Activated CD8-positive, alpha-beta memory T cell treated with anti-CD3 and anti-CD28 coated beads, Interleukin-2, amount 10 ng/mL, durations not matched to agents 7 days and 5 days (primary cell): ENCODE data around the gene SYNJ2. TPM values are rescaled to one million over a fixed set of nuclear protein-coding genes. Genes with fewer than 3 reads are reported as not detected.

ENCODE experiments used
- ATAC-seq: fragments of 150-1000 bp; cut with Tn5 transposase; one replicate; pipeline ENCODE4 v1.10.0; 2021; ENCODE audit warnings: moderate library complexity
- CTCF ChIA-PET: fragments of 350-600 bp; sonication (Branson Sonifier 250); formaldehyde crosslinking; loops from one replicate; lab custom pipeline; 2021; ENCODE audit warnings: antibody characterized with exemption; lab: Charles Lee
- DNase-seq: peaks from one replicate; pipeline ENCODE4 v3.0.0-alpha.2; 2020
- H3K27ac Mint-ChIP-seq: one replicate; pipeline ENCODE4 v1.8.0; 2021; ENCODE audit warnings: mild to moderate bottlenecking, mixed read lengths
- H3K27me3 Mint-ChIP-seq: one replicate; pipeline ENCODE4 v1.8.0; 2021; ENCODE audit warnings: mixed read lengths
- H3K36me3 Mint-ChIP-seq: one replicate; pipeline ENCODE4 v1.8.0; 2021; ENCODE audit warnings: mild to moderate bottlenecking, mixed read lengths
- H3K4me1 Mint-ChIP-seq: one replicate; pipeline ENCODE4 v1.8.0; 2021; ENCODE audit warnings: mixed read lengths
- H3K4me3 Mint-ChIP-seq: one replicate; pipeline ENCODE4 v1.8.0; 2021; ENCODE audit warnings: mild to moderate bottlenecking, moderate library complexity, mixed read lengths
- H3K9me3 Mint-ChIP-seq: one replicate; pipeline ENCODE4 v1.8.0; 2022; ENCODE audit warnings: low read depth, mixed read lengths
- total RNA-seq, 2 experiments: library from RNA; stranded (reverse); gene quantifications; one replicate each; pipeline ENCODE4 v1.2.3, GENCODE V29; 2021

SYNJ2 gene
- total RNA-seq, 2 experiments from 2014 or later: 41.2 to 42.7 TPM

DNA sequence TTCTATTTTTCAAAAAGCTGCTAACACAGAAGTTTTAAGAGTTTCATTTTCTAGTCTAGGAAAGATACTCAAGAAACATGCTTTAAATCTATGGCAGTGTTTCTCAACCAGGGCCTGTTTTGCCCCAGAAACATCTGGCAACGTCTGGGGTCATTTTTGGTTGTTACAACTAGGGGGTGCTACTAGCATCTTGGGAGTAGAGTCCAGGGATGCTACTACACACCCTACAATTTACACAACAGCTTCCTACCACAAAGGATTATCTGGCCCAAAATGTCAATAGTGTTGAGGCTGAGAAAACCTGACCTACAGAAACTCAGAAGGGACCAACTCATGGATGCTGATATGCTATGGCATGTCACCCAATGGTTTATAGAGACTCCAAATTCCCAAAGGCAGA is 162.0 kb downstream of the SYNJ2 start:
- H3K4me3 Mint-ChIP-seq: no peak overlapping the region
- DNase-seq (no peak), ATAC-seq (peak; percentile 49)
- peaks cover 2% of the 10 kb centered on the region for H3K4me1 Mint-ChIP-seq
- H3K36me3 Mint-ChIP-seq: peaks cover 12% of the 10 kb centered on the region
- H3K27ac Mint-ChIP-seq: no peak overlapping the region
- CTCF ChIA-PET: interaction anchor here (1.2 to 3.7 kb wide), 6 partner anchors 10 to 70 kb away, joined by 3 to 18 read pairs (median 6); no protein-coding TSS in a partner anchor
- H3K27me3 Mint-ChIP-seq: no peaks in the 10 kb centered on the region
- no peaks in the 10 kb centered on the region for H3K9me3 Mint-ChIP-seq

Other genes with a start within 250 kb of the SYNJ2 start
- 10 to 100 TPM; 14.9 to 39.4 TPM for gene SNX9, start 158.6 kb upstream of the SYNJ2 start, total RNA-seq
- gene SERAC1, start 186.4 kb downstream of the SYNJ2 start, total RNA-seq: 1 to 10 TPM; 5.1 to 6.3 TPM
- gene GTF2H5, start 186.5 kb downstream of the SYNJ2 start, total RNA-seq: 10 to 100 TPM; 18.5 to 19.0 TPM